Osteoblast (primary cell): ENCODE measurements around the gene ADAMTS19. TPM values are rescaled to one million over a fixed set of nuclear protein-coding genes. Genes with fewer than 3 reads are reported as not detected.
"Not testable (repeated sequence)": the region's sequence is repeated elsewhere in the genome, so short reads cannot be mapped to it uniquely, and the experiment has no call there.

Experiments used
- DNase-seq: peaks from one replicate; pipeline ENCODE4 v3.0.0; 2011; ENCODE audit warnings: low spot score, mixed read lengths; ENCODE audit not compliant: insufficient read length; ENCODE audit errors: missing footprints
- H2AFZ ChIP-seq: 2 replicates; pipeline ENCODE4 v1.6.0; 2011; ENCODE audit warnings: mild to moderate bottlenecking, low read length
- H3K27ac ChIP-seq: 2 replicates; pipeline ENCODE4 v1.5.1; 2011; ENCODE audit warnings: mild to moderate bottlenecking, low read depth, low read length, moderate library complexity
- H3K27me3 ChIP-seq: 2 replicates; pipeline ENCODE4 v1.6.0; 2012; ENCODE audit warnings: mild to moderate bottlenecking, control low read depth, inconsistent platforms, low read length, moderate library complexity; ENCODE audit not compliant: insufficient read depth
- H3K36me3 ChIP-seq: 2 replicates; pipeline ENCODE4 v1.5.1; 2011; ENCODE audit warnings: mild to moderate bottlenecking, low read length, control low read depth, moderate library complexity; ENCODE audit not compliant: insufficient read depth
- H3K4me1 ChIP-seq: 2 replicates; pipeline ENCODE4 v1.5.1; 2011; ENCODE audit warnings: mild to moderate bottlenecking, low read length, control low read depth, moderate library complexity; ENCODE audit not compliant: insufficient read depth
- H3K4me2 ChIP-seq: 2 replicates; pipeline ENCODE4 v1.6.0; 2011; ENCODE audit warnings: mild to moderate bottlenecking, low read length; ENCODE audit not compliant: insufficient read depth
- H3K4me3 ChIP-seq: fragments of 200-600 bp; sonication (generic); 3 replicates; pipeline ENCODE4 v1.5.1; 2012; ENCODE audit warnings: mild to moderate bottlenecking, low read length, inconsistent platforms; ENCODE audit not compliant: insufficient read depth
- H3K79me2 ChIP-seq: 2 replicates; pipeline ENCODE4 v1.6.0; 2012; ENCODE audit warnings: mild to moderate bottlenecking, low read length, control low read depth, inconsistent platforms; ENCODE audit not compliant: insufficient read depth
- H3K9me3 ChIP-seq: 2 replicates; pipeline ENCODE4 v1.5.1; 2011; ENCODE audit warnings: low read depth, low read length, control low read depth
- H4K20me1 ChIP-seq: 2 replicates; pipeline ENCODE4 v1.6.0; 2012; ENCODE audit warnings: mild to moderate bottlenecking, low read length, control low read depth; ENCODE audit not compliant: insufficient read depth
- total RNA-seq: library from RNA; depleted of rRNA; stranded (reverse); fragments of >200 nt; gene quantifications from 2 replicates; pipeline ENCODE4 v1.2.3, GENCODE V29; 2012
- TF ChIP-seq, protein P1 (sequence below): IDR thresholded peaks from 2 replicates; pipeline ENCODE4 v1.5.1; 2011; ENCODE audit warnings: mild to moderate bottlenecking, low read depth, low read length, moderate library complexity; ENCODE audit errors: extremely low read depth

The ADAMTS19 gene
- total RNA-seq, 1 donor, result not detected

DNA sequence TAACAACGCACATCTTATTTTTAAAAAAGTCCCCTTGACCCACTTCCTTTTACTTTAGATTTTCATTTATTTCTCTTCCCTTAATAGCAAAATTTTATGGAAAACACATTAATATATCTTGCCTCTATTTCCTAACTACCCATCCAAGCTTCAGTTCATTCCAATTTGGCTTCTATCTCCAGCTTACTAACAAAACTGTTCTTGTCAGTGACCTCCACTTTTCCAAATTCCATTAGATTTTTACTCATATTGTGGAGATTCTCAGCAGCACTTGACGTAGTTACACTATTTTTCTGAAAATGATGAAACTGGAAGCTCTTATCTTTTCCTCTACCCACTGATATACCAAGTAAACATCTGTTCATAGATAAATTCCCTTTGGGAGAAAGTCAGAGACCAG lies 46.5 kb upstream of the ADAMTS19 start:
- no peak overlapping the region for H3K27ac ChIP-seq
- TF ChIP-seq, protein P1, sequence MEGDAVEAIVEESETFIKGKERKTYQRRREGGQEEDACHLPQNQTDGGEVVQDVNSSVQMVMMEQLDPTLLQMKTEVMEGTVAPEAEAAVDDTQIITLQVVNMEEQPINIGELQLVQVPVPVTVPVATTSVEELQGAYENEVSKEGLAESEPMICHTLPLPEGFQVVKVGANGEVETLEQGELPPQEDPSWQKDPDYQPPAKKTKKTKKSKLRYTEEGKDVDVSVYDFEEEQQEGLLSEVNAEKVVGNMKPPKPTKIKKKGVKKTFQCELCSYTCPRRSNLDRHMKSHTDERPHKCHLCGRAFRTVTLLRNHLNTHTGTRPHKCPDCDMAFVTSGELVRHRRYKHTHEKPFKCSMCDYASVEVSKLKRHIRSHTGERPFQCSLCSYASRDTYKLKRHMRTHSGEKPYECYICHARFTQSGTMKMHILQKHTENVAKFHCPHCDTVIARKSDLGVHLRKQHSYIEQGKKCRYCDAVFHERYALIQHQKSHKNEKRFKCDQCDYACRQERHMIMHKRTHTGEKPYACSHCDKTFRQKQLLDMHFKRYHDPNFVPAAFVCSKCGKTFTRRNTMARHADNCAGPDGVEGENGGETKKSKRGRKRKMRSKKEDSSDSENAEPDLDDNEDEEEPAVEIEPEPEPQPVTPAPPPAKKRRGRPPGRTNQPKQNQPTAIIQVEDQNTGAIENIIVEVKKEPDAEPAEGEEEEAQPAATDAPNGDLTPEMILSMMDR, result no peak
- H3K4me2 ChIP-seq, result no peak overlapping the region
- H2AFZ ChIP-seq, result no peak overlapping the region
- no peak for DNase-seq
- H4K20me1 ChIP-seq, result no peaks in the 10 kb centered on the region
- no peaks in the 10 kb centered on the region for H3K4me1 ChIP-seq
- no peaks in the 10 kb centered on the region for H3K27me3 ChIP-seq
- H3K4me3 ChIP-seq, result no peak overlapping the region
- no peaks in the 10 kb centered on the region for H3K79me2 ChIP-seq
- no peaks in the 10 kb centered on the region for H3K36me3 ChIP-seq
- no peaks in the 10 kb centered on the region for H3K9me3 ChIP-seq

DNA sequence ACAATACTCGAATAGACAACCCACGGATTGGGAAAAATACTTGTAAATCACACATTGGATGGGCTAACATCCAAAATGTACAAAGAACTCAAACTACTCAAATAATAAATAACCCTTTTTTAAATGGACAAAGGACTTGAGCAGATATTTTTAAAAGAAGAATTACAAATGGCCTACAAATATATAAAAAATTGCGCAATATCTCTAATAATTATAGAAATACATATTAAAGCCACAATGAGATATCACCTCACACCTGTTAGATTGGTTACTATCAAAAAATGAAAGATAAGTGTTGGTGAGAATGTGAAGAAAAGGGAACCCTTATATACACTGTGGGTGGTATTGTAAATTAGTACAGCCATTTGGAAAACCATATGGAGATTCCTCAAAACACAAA lies 40.8 kb upstream of the ADAMTS19 start:
- Histone ChIP-seq H3K79me2 (no peaks in the 10 kb centered on the region), H3K27ac (no peak overlapping the region), H3K27me3 (no peaks in the 10 kb centered on the region), H3K4me2 (no peak overlapping the region), H3K4me3 (no peak overlapping the region), H4K20me1 (no peaks in the 10 kb centered on the region), H3K4me1 (no peaks in the 10 kb centered on the region), H3K36me3 (no peaks in the 10 kb centered on the region), H2AFZ (no peak overlapping the region), H3K9me3 (no peaks in the 10 kb centered on the region)
- TF ChIP-seq, protein P1, result no peak
- no peak for DNase-seq

DNA sequence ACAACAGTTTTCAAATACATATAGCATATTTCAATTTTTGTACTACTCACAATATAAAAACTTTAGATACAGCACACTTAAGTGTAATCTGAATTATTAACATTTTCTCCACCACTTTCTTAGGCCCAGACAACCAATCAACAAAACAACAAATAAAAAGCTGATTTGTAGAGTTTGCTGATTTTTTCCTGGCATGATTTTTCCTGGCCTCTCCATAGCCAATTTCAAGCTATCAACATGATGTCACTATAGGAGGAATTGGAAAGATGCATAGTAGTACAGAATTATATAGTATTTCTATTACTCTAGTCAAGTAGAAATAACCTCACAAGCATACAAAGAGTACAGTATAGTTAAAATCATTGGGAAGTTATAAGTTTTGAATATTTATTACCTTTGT lies 35.1 kb upstream of the ADAMTS19 start:
- Histone ChIP-seq H3K27ac (no peak overlapping the region), H4K20me1 (no peaks in the 10 kb centered on the region), H3K79me2 (no peaks in the 10 kb centered on the region), H3K36me3 (no peaks in the 10 kb centered on the region), H3K4me3 (no peak overlapping the region), H2AFZ (no peak overlapping the region), H3K27me3 (no peaks in the 10 kb centered on the region), H3K4me1 (no peaks in the 10 kb centered on the region), H3K4me2 (no peak overlapping the region), H3K9me3 (no peaks in the 10 kb centered on the region)
- no peak for DNase-seq
- TF ChIP-seq, protein P1, result no peak

DNA sequence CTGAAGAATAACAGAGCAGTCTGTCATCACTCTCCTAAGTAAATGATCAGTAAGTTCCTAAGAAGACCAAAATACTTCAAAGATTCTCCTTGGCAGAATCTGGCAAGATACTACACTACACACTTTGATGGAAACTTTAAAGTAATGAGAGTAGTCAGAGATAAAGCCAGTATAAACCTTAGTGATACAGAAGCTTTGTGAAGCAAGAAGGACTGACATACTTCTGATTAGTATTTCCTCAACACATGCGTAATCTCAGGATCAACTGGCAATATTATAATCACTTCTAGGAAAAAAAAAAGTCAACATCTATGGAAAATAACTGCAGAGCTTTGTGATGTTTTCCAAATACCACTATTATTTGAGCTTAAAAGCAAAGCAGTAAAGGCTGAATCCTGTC lies 34.0 kb upstream of the ADAMTS19 start:
- no peak overlapping the region for H3K4me3 ChIP-seq
- no peaks in the 10 kb centered on the region for H3K27me3 ChIP-seq
- H2AFZ ChIP-seq, result no peak overlapping the region
- DNase-seq, result no peak
- H3K4me2 ChIP-seq, result no peak overlapping the region
- no peaks in the 10 kb centered on the region for H3K79me2 ChIP-seq
- TF ChIP-seq, protein P1, result no peak
- H3K9me3 ChIP-seq, result no peaks in the 10 kb centered on the region
- H3K27ac ChIP-seq, result no peak overlapping the region
- no peaks in the 10 kb centered on the region for H4K20me1 ChIP-seq
- H3K36me3 ChIP-seq, result no peaks in the 10 kb centered on the region
- H3K4me1 ChIP-seq, result no peaks in the 10 kb centered on the region

DNA sequence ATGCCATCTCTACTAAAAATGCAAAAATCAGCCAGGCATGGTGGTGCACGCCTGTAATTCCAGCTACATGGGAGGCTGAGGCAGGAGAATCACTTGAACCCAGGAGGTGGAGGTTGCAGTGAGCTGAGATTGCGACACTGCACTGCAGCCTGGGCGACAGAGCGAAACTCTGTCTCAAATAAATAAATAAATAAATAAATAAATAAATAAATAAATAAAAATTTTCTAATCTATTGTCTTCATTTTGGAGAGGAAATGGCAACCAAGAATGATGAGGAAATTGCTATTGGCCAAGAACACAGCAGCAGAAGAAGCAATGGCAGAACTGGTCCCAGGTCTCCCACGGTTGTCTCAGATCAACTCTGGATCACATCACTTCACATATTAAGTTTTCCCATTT lies 31.5 kb upstream of the ADAMTS19 start:
- H3K4me2 ChIP-seq, H3K4me1 ChIP-seq, H3K27ac ChIP-seq, H3K27me3 ChIP-seq, H3K79me2 ChIP-seq, H3K9me3 ChIP-seq, H3K36me3 ChIP-seq, H2AFZ ChIP-seq, H4K20me1 ChIP-seq, H3K4me3 ChIP-seq: not testable (repeated sequence)
- DNase-seq, result peak; percentile 42
